HG03354 (cell line): ENCODE results near the gene CNKSR3.

Source experiments
- ATAC-seq: cut with Tn5 transposase; IDR thresholded peaks from one replicate; pipeline ENCODE4 v1.9.1; 2021; ENCODE audit warnings: mild to moderate bottlenecking; ENCODE audit not compliant: unreplicated experiment, poor library complexity, severe bottlenecking

The CNKSR3 gene

GRCh38 chr6:154432533-154433476 lies 77.7 kb downstream of the CNKSR3 start:
- no peak for ATAC-seq

GRCh38 chr6:154430481-154430919 lies 80.0 kb downstream of the CNKSR3 start:
- ATAC-seq, result no peak

- ATAC-seq, result no peak
Measured at GRCh38 chr6:154429711-154430110, 80.8 kb downstream of the CNKSR3 start.

GRCh38 chr6:154428897-154429296 lies 81.6 kb downstream of the CNKSR3 start:
- no peak for ATAC-seq

GRCh38 chr6:154427446-154427845 lies 83.0 kb downstream of the CNKSR3 start:
- no peak for ATAC-seq

GRCh38 chr6:154426997-154427396 lies 83.5 kb downstream of the CNKSR3 start:
- ATAC-seq, result no peak

GRCh38 chr6:154425034-154425433 lies 85.5 kb downstream of the CNKSR3 start:
- ATAC-seq, result no peak

GRCh38 chr6:154414021-154414813 lies 96.3 kb downstream of the CNKSR3 start:
- peak; percentile 90 for ATAC-seq

GRCh38 chr6:154412106-154412820 lies 98.2 kb downstream of the CNKSR3 start:
- ATAC-seq, result no peak

GRCh38 chr6:154411076-154411475 lies 99.4 kb downstream of the CNKSR3 start:
- no peak for ATAC-seq

- no peak for ATAC-seq
Measured at GRCh38 chr6:154410619-154411072, 99.8 kb downstream of the CNKSR3 start.

GRCh38 chr6:154408891-154409500 lies 101.5 kb downstream of the CNKSR3 start:
- no peak for ATAC-seq

- no peak for ATAC-seq
Measured at GRCh38 chr6:154407440-154407839, 103.0 kb downstream of the CNKSR3 start.

GRCh38 chr6:154406869-154407268 lies 103.6 kb downstream of the CNKSR3 start:
- ATAC-seq, result no peak

- ATAC-seq, result no peak
Measured at GRCh38 chr6:154406301-154406700, 104.2 kb downstream of the CNKSR3 start.

GRCh38 chr6:154404791-154405400 lies 105.6 kb downstream of the CNKSR3 start:
- ATAC-seq, result no peak

GRCh38 chr6:154403788-154404187 lies 106.7 kb downstream of the CNKSR3 start:
- ATAC-seq, result no peak

- ATAC-seq, result no peak
Measured at GRCh38 chr6:154402081-154402780, 108.3 kb downstream of the CNKSR3 start.

- ATAC-seq, result no peak
Measured at GRCh38 chr6:154399097-154399496, 111.4 kb downstream of the CNKSR3 start.
